GM23338 (cell line): ENCODE measurements around the gene SLC28A1. TPM values are rescaled to one million over a fixed set of nuclear protein-coding genes. Genes with fewer than 3 reads are reported as not detected.

Experiments used
- ATAC-seq: fragments of 200-7000 bp; cut with Tn5 transposase; 3 replicates; pipeline ENCODE4 v1.9.1; 2020
- DNase-seq: peaks from one replicate; pipeline ENCODE4 v3.0.0-alpha.2; 2015; ENCODE audit warnings: low spot score
- H2AFZ ChIP-seq: fragments of 200-600 bp; sonication (generic); 2 replicates; pipeline ENCODE4 v1.8.0; 2016; ENCODE audit warnings: antibody characterized with exemption, mild to moderate bottlenecking, moderate library complexity
- H3F3A ChIP-seq: fragments of 200-600 bp; sonication (generic); replicated peaks from 2 replicates; pipeline ENCODE4 v1.8.0; 2017; ENCODE audit warnings: antibody characterized with exemption, mixed run types, low read depth
- H3K27ac ChIP-seq: fragments of 200-600 bp; sonication (generic); 2 replicates; pipeline ENCODE4 v1.6.1; 2016; ENCODE audit warnings: low read depth
- H3K27me3 ChIP-seq: fragments of 200-600 bp; sonication (generic); 2 replicates; pipeline ENCODE4 v1.8.0; 2016; ENCODE audit warnings: mild to moderate bottlenecking, mixed run types, moderate library complexity; ENCODE audit not compliant: insufficient read depth
- H3K36me3 ChIP-seq: fragments of 200-600 bp; sonication (generic); 2 replicates; pipeline ENCODE4 v1.8.0; 2016; ENCODE audit warnings: mild to moderate bottlenecking; ENCODE audit not compliant: insufficient read depth
- H3K4me1 ChIP-seq: fragments of 200-600 bp; sonication (generic); 2 replicates; pipeline ENCODE4 v1.8.0; 2016; ENCODE audit warnings: mild to moderate bottlenecking, moderate library complexity; ENCODE audit not compliant: insufficient read depth
- H3K4me2 ChIP-seq: fragments of 200-600 bp; sonication (generic); 2 replicates; pipeline ENCODE4 v1.7.1; 2017; ENCODE audit warnings: mixed run types
- H3K4me3 ChIP-seq: fragments of 200-600 bp; sonication (generic); 2 replicates; pipeline ENCODE4 v1.6.1; 2016; ENCODE audit warnings: mixed run types
- H3K79me2 ChIP-seq: fragments of 200-600 bp; sonication (generic); replicated peaks from 2 replicates; pipeline ENCODE4 v1.8.0; 2017; ENCODE audit warnings: mild to moderate bottlenecking; ENCODE audit not compliant: insufficient read depth
- H3K9me2 ChIP-seq: fragments of 200-600 bp; sonication (generic); 2 replicates; pipeline ENCODE4 v1.8.0; 2017; ENCODE audit not compliant: insufficient read depth
- H4K20me1 ChIP-seq: fragments of 200-600 bp; sonication (generic); replicated peaks from 2 replicates; pipeline ENCODE4 v1.8.0; 2017; ENCODE audit warnings: mild to moderate bottlenecking; ENCODE audit not compliant: insufficient read depth
- H3K27ac Mint-ChIP-seq: 2 replicates; pipeline ENCODE4 v1.8.0; 2020; ENCODE audit warnings: inconsistent platforms, mild to moderate bottlenecking, moderate library complexity, mixed read lengths
- H3K27me3 Mint-ChIP-seq: 3 replicates; pipeline ENCODE4 v1.8.0; 2022; ENCODE audit warnings: low read depth, mild to moderate bottlenecking, moderate library complexity, mixed read lengths, inconsistent platforms; ENCODE audit not compliant: insufficient read depth, poor library complexity
- H3K36me3 Mint-ChIP-seq: 3 replicates; pipeline ENCODE4 v1.8.0; 2021; ENCODE audit warnings: low read depth, mild to moderate bottlenecking, inconsistent platforms, moderate library complexity, mixed read lengths
- H3K4me1 Mint-ChIP-seq: 3 replicates; pipeline ENCODE4 v1.8.0; 2020; ENCODE audit warnings: mild to moderate bottlenecking, inconsistent platforms, mixed read lengths
- H3K4me3 Mint-ChIP-seq: 3 replicates; pipeline ENCODE4 v1.8.0; 2021; ENCODE audit warnings: moderate library complexity, mild to moderate bottlenecking, inconsistent platforms, mixed read lengths
- H3K9me3 Mint-ChIP-seq: 3 replicates; pipeline ENCODE4 v1.8.0; 2020; ENCODE audit warnings: moderate library complexity, mild to moderate bottlenecking, inconsistent platforms, mixed read lengths
- CREB1 ChIP-seq: fragments of 250-450 bp; sonication (Bioruptor Pico); IDR thresholded peaks from 2 replicates; pipeline ENCODE4 v1.5.0; 2020; ENCODE audit warnings: low read depth, mild to moderate bottlenecking, moderate library complexity
- CTCF ChIP-seq, 2 experiments: fragments of 200-600 bp in 1 of 2; sonication (generic) in 1 of 2; conservative IDR thresholded peaks; 2 replicates each; pipeline versions ENCODE4 v1.5.1 to v1.6.1; 2016 to 2017; ENCODE audit warnings: antibody characterized with exemption in 2 of 2, low read depth in 2 of 2, mild to moderate bottlenecking in 2 of 2, moderate library complexity in 1 of 2
- ETS1 ChIP-seq: IDR thresholded peaks from 2 replicates; pipeline ENCODE4 v1.6.1; 2016; ENCODE audit warnings: antibody characterized with exemption
- EZH2 ChIP-seq: fragments of 200-600 bp; sonication (generic); IDR thresholded peaks from one replicate; pipeline ENCODE4 v1.8.0; 2017; ENCODE audit warnings: antibody characterized with exemption, mild to moderate bottlenecking, low read depth; ENCODE audit not compliant: unreplicated experiment
- EZH2phosphoT487 ChIP-seq: fragments of 200-600 bp; sonication (generic); IDR thresholded peaks from one replicate; pipeline ENCODE4 v1.8.1; 2018; ENCODE audit warnings: antibody characterized with exemption; ENCODE audit not compliant: unreplicated experiment
- JUNB ChIP-seq: IDR thresholded peaks from one replicate; pipeline ENCODE4 v1.6.1; 2016; ENCODE audit warnings: antibody characterized with exemption; ENCODE audit not compliant: unreplicated experiment
- NANOG ChIP-seq: IDR thresholded peaks from 2 replicates; pipeline ENCODE4 v1.6.1; 2016; ENCODE audit warnings: antibody characterized with exemption, borderline replicate concordance
- POLR2AphosphoS5 ChIP-seq: IDR thresholded peaks from 2 replicates; pipeline ENCODE4 v1.6.1; 2016; ENCODE audit warnings: antibody characterized with exemption, low read depth
- REST ChIP-seq: IDR thresholded peaks from one replicate; pipeline ENCODE4 v1.6.1; 2018; ENCODE audit warnings: antibody characterized with exemption; ENCODE audit not compliant: unreplicated experiment
- STAT1 ChIP-seq: IDR thresholded peaks from one replicate; pipeline ENCODE4 v1.6.1; 2016; ENCODE audit warnings: antibody characterized with exemption; ENCODE audit not compliant: unreplicated experiment
- ZNF114 ChIP-seq: fragments of 250-450 bp; sonication (Bioruptor Pico); IDR thresholded peaks from 2 replicates; pipeline ENCODE4 v1.5.0; 2020; ENCODE audit warnings: mild to moderate bottlenecking, moderate library complexity
- ZNF331 ChIP-seq: fragments of 250-450 bp; sonication (Bioruptor Pico); IDR thresholded peaks from 2 replicates; pipeline ENCODE4 v1.5.0; 2020; ENCODE audit warnings: low read depth, mild to moderate bottlenecking, moderate library complexity
- ZNF462 ChIP-seq: fragments of 250-450 bp; sonication (Bioruptor Pico); IDR thresholded peaks from 2 replicates; pipeline ENCODE4 v1.5.0; 2020; ENCODE audit warnings: mild to moderate bottlenecking, moderate library complexity
- polyA plus RNA-seq: library from polyadenylated mRNA; unstranded; fragments of >200 nt; fragmentation: Nextera tagmentation; extraction: Ambion mirVana; gene quantifications from 2 replicates; pipeline ENCODE4 v1.2.1, GENCODE V29; 2016
- total RNA-seq: library from RNA; depleted of rRNA; stranded (reverse); fragments of >200 nt; shearing (Covaris generic); gene quantifications from 2 replicates; pipeline ENCODE4 v1.2.3, GENCODE V29; 2014

SLC28A1 gene
- total and polyA plus RNA-seq, 2 experiments from 2014 or later = not detected

GRCh38 chr15:84967380-84967779 is 82.9 kb downstream of the SLC28A1 start:
- no peak for ATAC-seq
- peak overlapping the region; percentile 78; the same call in 1 of the 2 replicates for H3K27ac Mint-ChIP-seq
- H3K4me3 Mint-ChIP-seq = no peak overlapping the region

More at GRCh38 chr15:84967380-84967779, 82.9 kb downstream of the SLC28A1 start:
- no peak overlapping the region for H3K4me3 ChIP-seq
- H3K9me3 Mint-ChIP-seq = peaks cover 32% of the 10 kb centered on the region
- H3K36me3 Mint-ChIP-seq = peaks cover 23% of the 10 kb centered on the region
- peak overlapping the region; percentile 41; the same call in 1 of the 2 replicates for H3K4me2 ChIP-seq
- TF ChIP-seq POLR2AphosphoS5 = no peak
- no peak for TF ChIP-seq ZNF114
- TF ChIP-seq CTCF (conservative IDR thresholded peaks at IDR 0.05; ENCODE audit: low read depth in 2 of 2) = no peak
- no peak for TF ChIP-seq JUNB
- no peak for TF ChIP-seq EZH2phosphoT487
- TF ChIP-seq STAT1 = no peak
- TF ChIP-seq ZNF331 (CRISPR knock-in tag) = no peak
- TF ChIP-seq CREB1 (CRISPR knock-in tag) = no peak
- TF ChIP-seq REST = no peak
- TF ChIP-seq NANOG = no peak
- TF ChIP-seq EZH2 = no peak
- TF ChIP-seq ETS1 = no peak
- TF ChIP-seq ZNF462 (CRISPR knock-in tag) = no peak
- H4K20me1 ChIP-seq = no peaks in the 10 kb centered on the region
- H3F3A ChIP-seq = no peaks in the 10 kb centered on the region
- peaks cover 14% of the 10 kb centered on the region for H3K4me1 Mint-ChIP-seq
- peaks cover 10% of the 10 kb centered on the region for H3K9me2 ChIP-seq
- H3K27ac ChIP-seq = peak overlapping the region; percentile 53; the same call in 1 of the 2 replicates
- H3K27me3 Mint-ChIP-seq = peaks cover 2% of the 10 kb centered on the region
- DNase-seq = no peak
- peak overlapping the region; percentile 74 for H2AFZ ChIP-seq
- H3K27me3 ChIP-seq = no peaks in the 10 kb centered on the region
- peaks cover 5% of the 10 kb centered on the region for H3K4me1 ChIP-seq
- no peaks in the 10 kb centered on the region for H3K36me3 ChIP-seq
- H3K79me2 ChIP-seq = no peaks in the 10 kb centered on the region
